H1 (cell line): ENCODE data around the gene KCNQ1OT1. TPM values are rescaled to one million over a fixed set of nuclear protein-coding genes. Genes with fewer than 3 reads are reported as not detected.

ENCODE experiments used
- CTCF ChIA-PET: fragments of 300-600 bp; sonication (Branson Sonifier 250); formaldehyde crosslinking; loops from one replicate; lab custom pipeline; 2021; ENCODE audit not compliant: partially characterized antibody; lab: Charles Lee
- POLR2A ChIA-PET: fragments of 300-600 bp; sonication (Branson Sonifier 250); formaldehyde crosslinking; loops from one replicate; lab custom pipeline; 2021; ENCODE audit warnings: inconsistent platforms; ENCODE audit not compliant: partially characterized antibody; lab: Charles Lee
- DNase-seq, 2 experiments: peaks; one replicate each; pipeline versions ENCODE4 v3.0.0 to v3.0.0-alpha.2; 2010 to 2022; ENCODE audit warnings: low spot score in 2 of 2, low read depth in 1 of 2, mixed read lengths in 1 of 2
- FAIRE-seq: peaks from 2 replicates; lab custom pipeline; 2011; peaks lifted over from hg19 to GRCh38; lab: Jason Lieb, UNC
- H2AFZ ChIP-seq: 2 replicates; pipeline ENCODE4 v1.8.1; 2012; ENCODE audit warnings: low read length, inconsistent platforms
- H2AK5ac ChIP-seq: 2 replicates; pipeline ENCODE4 v1.6.1; 2013; ENCODE audit warnings: low read depth, low read length
- H2BK120ac ChIP-seq: replicated peaks from 2 replicates; pipeline ENCODE3; 2013; ENCODE audit warnings: low read depth, low read length, inconsistent platforms
- H2BK12ac ChIP-seq: 2 replicates; pipeline ENCODE4 v1.6.1; 2013; ENCODE audit warnings: low read depth, low read length
- H2BK15ac ChIP-seq: 2 replicates; pipeline ENCODE4 v1.6.1; 2013; ENCODE audit warnings: low read length
- H2BK20ac ChIP-seq: 2 replicates; pipeline ENCODE4 v1.6.1; 2013; ENCODE audit warnings: low read length
- H2BK5ac ChIP-seq: 2 replicates; pipeline ENCODE4 v1.6.1; 2013; ENCODE audit warnings: low read depth, low read length
- H3K14ac ChIP-seq: 2 replicates; pipeline ENCODE4 v1.6.1; 2013; ENCODE audit warnings: inconsistent platforms; ENCODE audit not compliant: insufficient read length
- H3K18ac ChIP-seq: 2 replicates; pipeline ENCODE4 v1.6.1; 2013; ENCODE audit warnings: low read length; ENCODE audit errors: extremely low read depth
- H3K23ac ChIP-seq: 2 replicates; pipeline ENCODE4 v1.6.1; 2013; ENCODE audit warnings: inconsistent platforms; ENCODE audit not compliant: insufficient read length
- H3K23me2 ChIP-seq: 2 replicates; pipeline ENCODE4 v1.6.1; 2013; ENCODE audit warnings: low read depth, low read length
- H3K27ac ChIP-seq: 2 replicates; pipeline ENCODE4 v1.6.1; 2011; ENCODE audit warnings: low read depth, low read length, inconsistent platforms
- H3K27me3 ChIP-seq, 4 experiments: replicated peaks in 1 of 4; 1 replicate in 1 of 4; 2 replicates in 3 of 4; pipeline versions ENCODE4 v1.6.1 to v1.8.1; 2011 to 2013; ENCODE audit warnings: low read length in 3 of 4, mild to moderate bottlenecking in 3 of 4, inconsistent platforms in 2 of 4, mixed read lengths in 2 of 4, moderate library complexity in 1 of 4; ENCODE audit not compliant: control insufficient read depth in 3 of 4, insufficient read depth in 3 of 4; ENCODE audit errors: extremely low read depth in 1 of 4
- H3K36me3 ChIP-seq, 4 experiments: 2 replicates each; pipeline versions ENCODE4 v1.6.1 to v1.8.1; 2011 to 2013; ENCODE audit warnings: mild to moderate bottlenecking in 4 of 4, low read length in 3 of 4, moderate library complexity in 2 of 4, control low read depth in 1 of 4, inconsistent platforms in 1 of 4; ENCODE audit not compliant: insufficient read depth in 4 of 4, control insufficient read depth in 2 of 4
- H3K4ac ChIP-seq: replicated peaks from 2 replicates; pipeline ENCODE3; 2013; ENCODE audit warnings: low read length, low read depth, mixed read lengths, inconsistent platforms; ENCODE audit not compliant: insufficient read length
- H3K4me1 ChIP-seq, 4 experiments: replicated peaks in 1 of 4; 1 replicate in 1 of 4; 2 replicates in 3 of 4; pipeline versions ENCODE4 v1.6.1 to v1.8.1; 2011 to 2013; ENCODE audit warnings: low read length in 3 of 4, inconsistent platforms in 2 of 4, mixed read lengths in 1 of 4; ENCODE audit not compliant: insufficient read depth in 4 of 4, control insufficient read depth in 3 of 4
- H3K4me2 ChIP-seq, 2 experiments: 2 replicates each; pipeline versions ENCODE4 v1.6.1 to v1.8.1; 2011 to 2013; ENCODE audit warnings: low read depth in 2 of 2, low read length in 2 of 2, control low read depth in 1 of 2, inconsistent platforms in 1 of 2, mild to moderate bottlenecking in 1 of 2; ENCODE audit not compliant: insufficient read depth in 1 of 2
- H3K4me3 ChIP-seq, 4 experiments: fragments of 200-600, 300-600 bp in 1 of 4; sonication (generic), shearing (Covaris generic), sonication (Bioruptor Twin) in 1 of 4; 2 replicates each; pipeline versions ENCODE4 v1.5.1 to v1.8.1; 2011 to 2016; ENCODE audit warnings: low read length in 4 of 4, low read depth in 3 of 4, control low read depth in 2 of 4, inconsistent platforms in 2 of 4, mild to moderate bottlenecking in 2 of 4, mixed read lengths in 1 of 4, moderate library complexity in 1 of 4; ENCODE audit not compliant: insufficient read depth in 2 of 4; ENCODE audit errors: extremely low read depth in 1 of 4
- H3K56ac ChIP-seq: replicated peaks from 2 replicates; pipeline ENCODE3; 2013; ENCODE audit warnings: low read depth, mild to moderate bottlenecking, mixed read lengths, low read length, inconsistent platforms; ENCODE audit not compliant: insufficient read length
- H3K79me1 ChIP-seq: 2 replicates; pipeline ENCODE4 v1.6.1; 2013; ENCODE audit warnings: low read depth, low read length, control low read depth
- H3K79me2 ChIP-seq, 2 experiments: 2 replicates each; pipeline versions ENCODE4 v1.6.1 to v1.8.1; 2012 to 2013; ENCODE audit warnings: low read length in 2 of 2, mild to moderate bottlenecking in 2 of 2, inconsistent platforms in 1 of 2; ENCODE audit not compliant: insufficient read depth in 2 of 2, control insufficient read depth in 1 of 2
- H3K9ac ChIP-seq, 4 experiments: replicated peaks in 1 of 4; 1 replicate in 1 of 4; 2 replicates in 3 of 4; pipeline versions ENCODE4 v1.6.1 to v1.8.1; 2011 to 2013; ENCODE audit warnings: low read depth in 3 of 4, low read length in 3 of 4, control low read depth in 2 of 4, mild to moderate bottlenecking in 2 of 4, moderate library complexity in 2 of 4, inconsistent platforms in 1 of 4; ENCODE audit errors: extremely low read depth in 1 of 4
- H3K9me3 ChIP-seq, 2 experiments: 2 replicates each; pipeline versions ENCODE4 v1.6.1 to v1.8.1; 2012 to 2013; ENCODE audit warnings: mild to moderate bottlenecking in 2 of 2, moderate library complexity in 2 of 2, control low read depth in 1 of 2, inconsistent platforms in 1 of 2, low read depth in 1 of 2, low read length in 1 of 2, mixed read lengths in 1 of 2; ENCODE audit not compliant: insufficient read depth in 2 of 2
- H4K20me1 ChIP-seq, 2 experiments: replicated peaks in 1 of 2; 2 replicates each; pipeline versions ENCODE3 to v1.8.1; 2011 to 2013; ENCODE audit warnings: inconsistent platforms in 2 of 2, low read length in 2 of 2, mild to moderate bottlenecking in 1 of 2; ENCODE audit not compliant: insufficient read depth in 2 of 2, control insufficient read depth in 1 of 2
- H4K5ac ChIP-seq: 2 replicates; pipeline ENCODE4 v1.6.1; 2013; ENCODE audit warnings: low read length, low read depth, mixed read lengths, inconsistent platforms; ENCODE audit not compliant: insufficient read length
- H4K8ac ChIP-seq: 2 replicates; pipeline ENCODE4 v1.8.0; 2013; ENCODE audit warnings: mild to moderate bottlenecking, moderate library complexity, low read length, inconsistent platforms; ENCODE audit not compliant: insufficient read depth; ENCODE audit errors: extremely low read depth
- H4K91ac ChIP-seq: replicated peaks from 2 replicates; pipeline ENCODE3; 2013; ENCODE audit warnings: low read length, mixed read lengths, inconsistent platforms; ENCODE audit not compliant: insufficient read length
- MAX ChIP-seq: IDR thresholded peaks from 2 replicates; pipeline ENCODE4 v1.6.1; 2012; ENCODE audit warnings: inconsistent platforms
- USF2 ChIP-seq: IDR thresholded peaks from 2 replicates; pipeline ENCODE4 v1.6.1; 2011; ENCODE audit warnings: low read length, improper control_type of control experiment
- WGBS, 2 experiments: shearing (Covaris generic) in 1 of 2; methylation state at CpG; one replicate each; pipeline versions ENCODE4 v1.1.6 to v1.1.7; 2013 to 2015; ENCODE audit warnings: low lambda C conversion rate in 2 of 2, mixed read lengths in 2 of 2, inconsistent platforms in 1 of 2, low coverage in 1 of 2, missing lambda C conversion rate in 1 of 2; ENCODE audit not compliant: insufficient replicate concordance in 2 of 2, insufficient coverage in 1 of 2, insufficient read length in 1 of 2; ENCODE audit errors: extremely low coverage in 1 of 2, missing lambda C conversion rate in 1 of 2; 5-methylcytosine and 5-hydroxymethylcytosine counted together
- polyA plus RNA-seq, 7 experiments: library from polyadenylated mRNA; depleted of rRNA in 3 of 7; stranded (reverse) in 5 of 7; unstranded in 2 of 7; fragments of >200 nt in 5 of 7; fragments of 200-250 nt in 2 of 7; gene quantifications; 1 replicate in 5 of 7; 2 replicates in 1 of 7; 4 replicates in 1 of 7; pipeline versions ENCODE4 v1.2.1 to v1.2.3, GENCODE V29; 2011 to 2013; ENCODE audit warnings: missing spikeins in 2 of 7, mixed read lengths in 2 of 7
- total RNA-seq: library from RNA; stranded (reverse); fragmentation: NEBNext Ultra II Directional; extraction: Animal tissue kit (Norgen Biotek cat#: 25700); gene quantifications from 2 replicates; pipeline ENCODE4 v1.2.1, GENCODE V29; 2021

Gene KCNQ1OT1
- total and polyA plus RNA-seq, 2 of the 8 experiments (the other 6 are each of a cell fraction or from before 2014, with no cell fraction given) = 0.21 to 1.2 TPM

- no peak for DNase-seq
- no peak overlapping the region for H3K23ac ChIP-seq
- no peaks in the 10 kb centered on the region for H4K20me1 ChIP-seq
- no peak overlapping the region for H2BK120ac ChIP-seq
- H3K9me3 ChIP-seq = peaks cover 71 to 75% of the 10 kb centered on the region in 2 experiments
- CTCF ChIA-PET = interaction anchor here (1.3 to 1.6 kb wide), 2 partner anchors 28 to 243 kb away, joined by 3 to 4 read pairs; no protein-coding TSS in a partner anchor
- H3K14ac ChIP-seq = no peak overlapping the region
- no peaks in the 10 kb centered on the region; a peak in 2 of 8 replicates for H3K36me3 ChIP-seq
- no peak overlapping the region for H4K5ac ChIP-seq
- no peak overlapping the region for H2AK5ac ChIP-seq
- H2BK15ac ChIP-seq = no peak overlapping the region
- H3K79me1 ChIP-seq = no peaks in the 10 kb centered on the region
- H3K18ac ChIP-seq = no peak overlapping the region
- no peak overlapping the region for H3K4ac ChIP-seq
- H3K56ac ChIP-seq = no peak overlapping the region
- H3K4me3 ChIP-seq = no peak overlapping the region; a peak in 1 of 8 replicates
- no peaks in the 10 kb centered on the region for H3K79me2 ChIP-seq
- no peak for TF ChIP-seq USF2
- 0 out of 2 replicates have a peak, but pooled peaks have one; percentile 26 for TF ChIP-seq MAX
- TF ChIP-seq, all 59 proteins: peak for 1
- H3K23me2 ChIP-seq = no peaks in the 10 kb centered on the region
- H3K27ac ChIP-seq = no peak overlapping the region
- H4K91ac ChIP-seq = no peak overlapping the region
- no peak overlapping the region; the same call in 1 of the 2 replicates for H2BK5ac ChIP-seq
- WGBS, 2 experiments = 97% methylated on average over 3 of the region's 4 CpGs; no CpG with 5 or more reads in 1 of the 2 experiments
- H3K27me3 ChIP-seq = peaks cover 0 to 30% (median 12%) of the 10 kb centered on the region in 4 experiments; a peak in 6 of 7 replicates
- no peak for FAIRE-seq
- H3K4me2 ChIP-seq = no peak overlapping the region
- H3K9ac ChIP-seq = no peak overlapping the region
- H2BK20ac ChIP-seq = no peak overlapping the region
- no peak overlapping the region for H4K8ac ChIP-seq
- POLR2A ChIA-PET = interaction anchor here (0.6 kb wide), 1 partner anchor 243 kb away, joined by 3 read pairs; no protein-coding TSS in a partner anchor
- H2AFZ ChIP-seq = no peak overlapping the region
- H3K4me1 ChIP-seq = no peaks in the 10 kb centered on the region
- no peak overlapping the region for H2BK12ac ChIP-seq
Observed at GRCh38 chr11:2644844-2645778, 54.7 kb downstream of the KCNQ1OT1 start.
